NCI-H82 treated with DMSO at 0.1 percent for 48 hours (cell line): ENCODE data around the gene BDKRB2.
"Not testable (repeated sequence)": the region's sequence is repeated elsewhere in the genome, so short reads cannot be mapped to it uniquely, and the experiment has no call there.

Source experiments
- DNase-seq: peaks from one replicate; lab custom pipeline; 2025; ENCODE audit not compliant: unreplicated experiment; lab: John Stamatoyannopoulos, UW

BDKRB2 gene

GRCh38 chr14:96221841-96222240, 17.2 kb downstream of the BDKRB2 start:
- DNase-seq = no peak

DNA sequence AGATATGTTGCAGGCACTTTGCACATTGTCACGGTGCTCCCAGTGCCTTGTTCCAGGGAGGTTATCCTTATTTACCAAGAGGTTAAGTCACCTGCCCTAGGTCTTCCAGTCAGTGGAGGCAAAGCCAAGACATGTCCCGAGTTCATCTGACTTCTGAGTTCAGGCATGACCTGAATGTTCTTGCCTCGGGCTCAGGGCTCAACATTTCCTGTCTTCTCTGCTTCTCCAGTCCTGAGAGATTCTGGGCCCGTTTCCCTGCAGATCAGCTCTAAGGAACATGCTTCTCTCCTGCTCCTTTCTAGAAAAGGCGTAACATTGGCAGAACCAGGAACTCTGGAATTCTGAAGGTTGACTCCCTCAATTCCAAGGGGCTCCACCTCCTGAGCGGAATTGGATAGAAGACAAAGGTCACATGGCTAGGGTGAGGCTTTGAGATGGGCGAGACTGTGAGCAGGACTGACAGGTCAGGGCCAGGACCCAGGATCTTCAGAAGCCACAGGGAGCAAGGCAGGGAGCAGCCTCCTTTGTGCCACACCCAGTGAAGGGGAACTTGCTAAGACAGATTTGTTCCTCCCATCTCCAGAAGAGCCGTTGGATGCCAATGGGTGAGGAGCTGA, 19.9 kb downstream of the BDKRB2 start:
- DNase-seq = no peak

DNA sequence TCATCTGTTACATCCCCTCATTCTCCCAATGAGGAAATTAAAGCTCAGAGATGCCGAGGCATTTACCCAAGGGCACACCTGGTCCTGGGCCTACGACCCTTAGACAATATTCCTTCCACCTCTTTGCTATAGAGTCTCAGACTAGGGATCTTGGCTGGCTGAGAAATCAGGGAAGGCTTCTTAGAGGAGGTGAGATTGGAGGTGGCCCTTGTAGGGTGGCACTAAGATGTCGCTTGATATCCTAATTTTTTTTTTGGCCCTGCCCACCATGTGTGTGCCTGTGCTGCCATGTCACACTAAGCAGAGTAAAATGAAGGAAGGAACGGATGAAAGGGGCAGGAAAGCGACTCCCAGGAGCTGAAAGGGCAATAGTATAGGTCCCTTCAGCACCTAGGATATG, 20.6 kb downstream of the BDKRB2 start:
- DNase-seq = no peak

DNA sequence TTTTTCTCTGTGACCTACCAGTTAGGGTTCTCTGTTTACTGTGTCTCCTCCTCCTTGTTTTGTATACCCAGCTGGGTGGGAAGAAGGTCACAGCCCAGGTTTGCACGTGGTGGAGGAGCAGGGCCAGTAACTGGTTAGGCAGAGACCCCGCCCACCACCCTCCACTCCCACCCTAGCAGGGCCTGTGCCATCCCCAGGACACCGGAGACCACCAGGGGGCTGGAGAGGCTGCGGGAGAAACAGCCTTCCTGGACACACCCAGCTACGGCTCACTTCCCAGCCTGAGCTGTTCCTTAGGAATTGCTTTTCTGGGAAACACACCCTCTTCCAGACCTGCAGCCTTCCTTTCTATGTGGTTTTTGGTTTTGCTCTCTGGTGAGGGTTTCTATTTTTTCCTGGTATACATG, 21.1 kb downstream of the BDKRB2 start:
- no peak for DNase-seq

GRCh38 chr14:96227428-96227827, 22.8 kb downstream of the BDKRB2 start:
- DNase-seq = no peak

DNA sequence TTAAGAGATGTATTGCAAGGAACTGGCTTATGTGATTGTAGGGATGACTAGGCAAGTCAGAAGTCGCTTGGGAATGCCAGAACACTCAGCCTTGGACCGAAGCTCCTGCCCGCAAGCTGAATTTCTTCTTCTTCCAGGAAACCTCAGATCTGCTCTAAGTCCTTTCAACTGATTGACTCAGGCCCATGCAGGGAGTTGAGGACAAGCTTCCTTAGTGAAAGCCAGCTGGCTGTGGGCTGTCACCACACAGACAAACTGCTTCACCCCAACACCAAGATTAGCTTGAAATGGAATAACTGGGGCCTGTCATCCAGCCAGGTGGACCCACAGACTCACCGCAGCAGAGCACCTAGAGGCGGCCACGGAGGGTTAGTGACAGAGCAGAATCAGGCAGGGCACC, 24.7 kb downstream of the BDKRB2 start:
- DNase-seq = no peak

- DNase-seq = no peak
Measured at GRCh38 chr14:96231056-96231455, 26.4 kb downstream of the BDKRB2 start.

DNA sequence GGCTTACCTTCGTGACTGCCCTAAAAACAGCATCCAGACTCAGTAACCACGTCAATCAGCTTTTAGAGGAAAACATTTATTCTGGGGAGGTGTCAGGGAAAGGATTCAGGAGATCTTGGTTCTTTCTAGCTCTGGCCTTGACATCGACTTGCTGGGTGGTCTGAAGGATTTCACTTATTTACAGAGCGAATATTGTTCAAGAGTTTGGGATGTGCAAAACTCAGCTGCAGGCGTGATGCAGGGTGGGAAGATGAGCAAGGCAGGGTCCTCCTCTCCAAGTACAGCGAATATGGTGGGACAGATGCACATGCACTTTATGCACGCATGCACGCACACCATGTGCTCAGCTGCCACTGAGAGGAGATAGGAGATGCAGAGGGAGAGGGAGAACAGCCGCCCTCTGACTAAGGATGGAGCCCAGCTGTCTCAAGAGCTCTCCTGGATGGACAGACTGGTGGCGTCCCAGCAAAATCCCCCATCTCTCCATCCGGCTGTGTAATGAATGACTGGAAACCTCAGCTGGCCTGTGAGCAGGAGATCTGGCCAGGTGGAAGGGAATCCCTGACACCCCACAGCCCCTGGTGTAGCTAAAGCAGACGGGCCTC, 27.0 kb downstream of the BDKRB2 start:
- DNase-seq = no peak

- no peak for DNase-seq
Measured at GRCh38 chr14:96232506-96232905, 27.9 kb downstream of the BDKRB2 start.

DNA sequence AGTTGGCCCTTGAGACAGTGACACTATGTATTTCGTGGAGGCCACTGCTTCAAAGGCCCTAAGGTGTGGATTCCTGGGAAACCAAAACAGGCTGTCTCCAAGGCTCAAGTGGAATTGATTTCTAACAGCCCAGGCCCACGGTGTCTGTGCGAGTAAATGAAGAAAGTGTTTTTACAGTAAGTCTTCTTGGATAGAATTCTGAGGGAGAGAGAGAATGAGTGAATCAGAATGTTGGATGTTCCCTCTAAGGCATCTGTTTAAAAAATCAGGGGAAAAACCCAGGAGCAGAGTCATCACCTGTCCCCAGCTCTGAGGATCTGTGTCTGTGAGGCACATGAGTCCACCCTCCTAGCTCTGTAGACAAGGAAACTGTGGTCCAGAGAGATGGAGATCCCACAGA, 29.0 kb downstream of the BDKRB2 start:
- DNase-seq = no peak

DNA sequence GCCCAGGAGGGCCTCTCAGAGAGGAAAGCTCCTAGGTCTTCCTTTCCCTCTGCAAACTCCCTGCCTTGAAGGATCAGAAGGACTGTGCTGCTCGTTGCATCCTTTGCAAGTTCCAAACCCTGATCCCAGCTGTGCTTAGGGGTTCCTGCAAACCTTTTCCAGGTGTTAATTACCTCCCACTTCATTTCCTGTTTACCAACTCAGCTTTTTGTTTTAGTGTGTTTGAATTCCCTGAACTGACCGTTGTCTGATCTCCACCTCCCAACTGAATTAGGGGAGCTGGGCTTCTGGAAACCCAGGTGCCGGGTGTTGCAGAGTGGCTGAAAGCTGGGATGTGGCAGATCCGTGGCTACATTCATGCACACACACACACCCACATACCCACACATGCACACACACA, 30.8 kb downstream of the BDKRB2 start:
- no peak for DNase-seq

- DNase-seq = no peak
Measured at GRCh38 chr14:96237641-96238040, 33.0 kb downstream of the BDKRB2 start.

GRCh38 chr14:96238676-96239265, 34.1 kb downstream of the BDKRB2 start:
- no peak for DNase-seq

GRCh38 chr14:96239711-96240141, 35.1 kb downstream of the BDKRB2 start:
- no peak for DNase-seq

DNA sequence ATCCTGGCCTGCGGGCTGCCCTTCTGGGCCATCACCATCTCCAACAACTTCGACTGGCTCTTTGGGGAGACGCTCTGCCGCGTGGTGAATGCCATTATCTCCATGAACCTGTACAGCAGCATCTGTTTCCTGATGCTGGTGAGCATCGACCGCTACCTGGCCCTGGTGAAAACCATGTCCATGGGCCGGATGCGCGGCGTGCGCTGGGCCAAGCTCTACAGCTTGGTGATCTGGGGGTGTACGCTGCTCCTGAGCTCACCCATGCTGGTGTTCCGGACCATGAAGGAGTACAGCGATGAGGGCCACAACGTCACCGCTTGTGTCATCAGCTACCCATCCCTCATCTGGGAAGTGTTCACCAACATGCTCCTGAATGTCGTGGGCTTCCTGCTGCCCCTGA, 36.0 kb downstream of the BDKRB2 start:
- no peak for DNase-seq

GRCh38 chr14:96242126-96242525, 37.5 kb downstream of the BDKRB2 start:
- no peak for DNase-seq

DNA sequence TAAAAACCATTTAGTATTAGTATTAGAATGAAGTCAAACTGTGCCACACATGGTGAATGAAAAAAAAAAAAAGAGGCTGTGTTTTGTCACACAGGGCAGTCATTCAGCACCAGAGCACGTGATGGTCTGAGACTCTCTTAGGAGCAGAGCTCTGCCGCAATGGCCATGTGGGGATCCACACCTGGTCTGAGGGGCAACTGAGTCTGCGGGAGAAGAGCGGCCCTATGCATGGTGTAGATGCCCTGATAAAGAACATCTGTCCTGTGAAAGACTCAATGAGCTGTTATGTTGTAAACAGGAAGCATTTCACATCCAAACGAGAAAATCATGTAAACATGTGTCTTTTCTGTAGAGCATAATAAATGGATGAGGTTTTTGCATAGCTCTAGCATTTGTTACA, 39.1 kb downstream of the BDKRB2 start:
- DNase-seq = no peak

GRCh38 chr14:96245074-96245473, 40.4 kb downstream of the BDKRB2 start:
- DNase-seq = not testable (repeated sequence)

DNA sequence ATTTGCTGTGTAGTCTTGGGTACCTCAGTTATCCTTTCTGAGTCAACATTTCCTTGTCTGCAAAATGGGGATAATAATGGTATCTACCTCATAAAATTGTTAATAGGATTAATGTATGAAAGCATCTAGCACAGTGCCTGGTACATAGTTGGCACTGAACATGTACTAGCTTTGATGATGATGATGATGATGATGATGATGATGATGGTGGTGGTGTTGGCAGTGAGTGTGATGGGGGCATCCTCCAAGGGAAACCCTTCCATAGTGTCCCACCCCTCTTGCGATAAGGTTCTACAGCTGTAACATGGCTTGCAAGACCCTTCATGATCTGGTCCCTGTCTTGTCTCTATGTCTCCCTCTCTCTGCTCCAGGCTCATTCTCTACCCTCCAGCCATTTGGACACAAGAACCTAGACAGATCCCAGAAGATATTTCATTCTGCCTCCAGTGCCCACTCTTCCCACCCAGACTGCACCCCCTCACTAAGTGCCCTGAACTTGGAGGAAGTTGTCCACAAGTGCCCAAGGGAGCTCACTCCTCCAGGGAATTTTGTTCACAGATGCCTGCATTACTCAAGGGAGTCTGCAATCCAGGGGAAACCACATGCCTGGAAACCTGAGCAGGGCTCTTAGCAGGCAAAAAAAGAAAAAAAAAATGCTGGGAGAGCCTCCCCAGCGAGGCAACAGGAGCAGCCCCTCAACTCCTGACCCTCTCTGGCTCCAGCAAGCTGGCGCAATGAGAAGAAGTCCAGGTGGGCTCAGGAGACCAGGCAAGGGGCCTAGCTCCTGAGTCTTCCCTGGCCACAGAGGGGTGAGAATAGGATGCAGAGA, 41.3 kb downstream of the BDKRB2 start:
- no peak for DNase-seq

- no peak for DNase-seq
Measured at GRCh38 chr14:96246539-96246847, 41.9 kb downstream of the BDKRB2 start.

- no peak for DNase-seq
Measured at GRCh38 chr14:96247031-96247430, 42.4 kb downstream of the BDKRB2 start.

- no peak for DNase-seq
Measured at GRCh38 chr14:96249029-96249428, 44.4 kb downstream of the BDKRB2 start.
